T-cell (primary cell): Measurements from ENCODE around the gene APLF. TPM values are rescaled to one million over a fixed set of nuclear protein-coding genes. Genes with fewer than 3 reads are reported as not detected.
"Not testable (repeated sequence)": the region's sequence is repeated elsewhere in the genome, so short reads cannot be mapped to it uniquely, and the experiment has no call there.

Source experiments
- ATAC-seq, 4 experiments: fragments of 200-7000 bp in 3 of 4; fragments of 150-1000 bp in 1 of 4; cut with Tn5 transposase; replicated peaks in 1 of 4; 1 replicate in 3 of 4; 2 replicates in 1 of 4; pipeline ENCODE4 v1.10.0; 2021; ENCODE audit warnings: moderate library complexity in 3 of 4, mild to moderate bottlenecking in 2 of 4, moderate number of reproducible peaks in 1 of 4
- CTCF ChIA-PET, 2 donors: fragments of 300-600 bp; sonication (Branson Sonifier 250); formaldehyde crosslinking; loops; one replicate each; lab custom pipeline; 2022; ENCODE audit warnings: antibody characterized with exemption in 2 of 2; lab: Charles Lee
- POLR2A ChIA-PET, 2 donors: fragments of 300-600 bp; sonication (Branson Sonifier 250); formaldehyde crosslinking; loops; one replicate each; lab custom pipeline; 2022; ENCODE audit warnings: antibody characterized with exemption in 2 of 2; lab: Charles Lee
- DNase-seq, 35 experiments: peaks; one replicate each; pipeline versions ENCODE4 v3.0.0 to v3.0.0-alpha.2; 2013 to 2023
- H3K27ac ChIP-seq: one replicate; pipeline ENCODE4 v1.5.1; 2013; ENCODE audit warnings: low read length
- H3K27me3 ChIP-seq, 2 experiments: replicated peaks in 1 of 2; 1 replicate in 1 of 2; 2 replicates in 1 of 2; pipeline versions ENCODE4 v1.6.1 to v1.7.0; 2013; ENCODE audit warnings: low read length in 1 of 2, mixed read lengths in 1 of 2; ENCODE audit not compliant: control insufficient read depth in 2 of 2, insufficient read depth in 2 of 2; ENCODE audit errors: extremely low read depth in 1 of 2
- H3K36me3 ChIP-seq, 2 donors: 1 replicate in 1 of 2; 2 replicates in 1 of 2; pipeline versions ENCODE4 v1.6.1 to v1.7.0; 2013; ENCODE audit warnings: low read length in 1 of 2; ENCODE audit not compliant: control insufficient read depth in 2 of 2, insufficient read depth in 1 of 2; ENCODE audit errors: extremely low read depth in 1 of 2
- H3K4me1 ChIP-seq, 2 experiments: 1 replicate in 1 of 2; 2 replicates in 1 of 2; pipeline versions ENCODE4 v1.6.1 to v1.7.0; 2013; ENCODE audit warnings: low read length in 2 of 2, mixed read lengths in 1 of 2; ENCODE audit not compliant: insufficient read depth in 2 of 2, control insufficient read depth in 1 of 2; ENCODE audit errors: extremely low read depth in 1 of 2
- H3K4me3 ChIP-seq, 2 donors: 1 replicate in 1 of 2; 2 replicates in 1 of 2; pipeline versions ENCODE4 v1.5.1 to v1.7.0; 2013; ENCODE audit warnings: mild to moderate bottlenecking in 2 of 2, low read length in 1 of 2, moderate library complexity in 1 of 2; ENCODE audit not compliant: control insufficient read depth in 1 of 2; ENCODE audit errors: extremely low read depth in 1 of 2
- H3K9me3 ChIP-seq: 2 replicates; pipeline ENCODE4 v1.7.0; 2013
- H3K27ac Mint-ChIP-seq, 2 donors: one replicate each; pipeline ENCODE4 v1.8.0; 2020 to 2021; ENCODE audit warnings: mild to moderate bottlenecking in 2 of 2, mixed read lengths in 2 of 2
- H3K27me3 Mint-ChIP-seq, 2 donors: one replicate each; pipeline ENCODE4 v1.8.0; 2021 to 2022; ENCODE audit warnings: mixed read lengths in 2 of 2
- H3K36me3 Mint-ChIP-seq: one replicate; pipeline ENCODE4 v1.8.0; 2021; ENCODE audit warnings: mixed read lengths
- H3K4me1 Mint-ChIP-seq, 3 donors: one replicate each; pipeline ENCODE4 v1.8.0; 2020 to 2022; ENCODE audit warnings: mixed read lengths in 3 of 3, mild to moderate bottlenecking in 1 of 3
- H3K4me3 Mint-ChIP-seq, 3 donors: one replicate each; pipeline ENCODE4 v1.8.0; 2020 to 2022; ENCODE audit warnings: mild to moderate bottlenecking in 3 of 3, mixed read lengths in 3 of 3, moderate library complexity in 3 of 3
- H3K9me3 Mint-ChIP-seq, 3 donors: one replicate each; pipeline ENCODE4 v1.8.0; 2020 to 2022; ENCODE audit warnings: mixed read lengths in 3 of 3
- WGBS: methylation state at CpG from one replicate; pipeline ENCODE4 v1.1.5; 2013; ENCODE audit warnings: missing lambda C conversion rate; ENCODE audit not compliant: insufficient coverage; 5-methylcytosine and 5-hydroxymethylcytosine counted together
- total RNA-seq, 35 experiments: library from RNA in 6 of 35; stranded (reverse) in 6 of 35; fragments of 120-200 nt in 1 of 35; gene quantifications; one replicate each; pipeline versions ENCODE4 v1.2.1 to v1.2.4 and lab custom pipeline; 2013 to 2026

APLF gene
- total RNA-seq, 5 donors from 2014 or later (not counting 1 experiment from before 2014, with no cell fraction given) = 4.3 to 6.1 (median 5.1) TPM

DNA sequence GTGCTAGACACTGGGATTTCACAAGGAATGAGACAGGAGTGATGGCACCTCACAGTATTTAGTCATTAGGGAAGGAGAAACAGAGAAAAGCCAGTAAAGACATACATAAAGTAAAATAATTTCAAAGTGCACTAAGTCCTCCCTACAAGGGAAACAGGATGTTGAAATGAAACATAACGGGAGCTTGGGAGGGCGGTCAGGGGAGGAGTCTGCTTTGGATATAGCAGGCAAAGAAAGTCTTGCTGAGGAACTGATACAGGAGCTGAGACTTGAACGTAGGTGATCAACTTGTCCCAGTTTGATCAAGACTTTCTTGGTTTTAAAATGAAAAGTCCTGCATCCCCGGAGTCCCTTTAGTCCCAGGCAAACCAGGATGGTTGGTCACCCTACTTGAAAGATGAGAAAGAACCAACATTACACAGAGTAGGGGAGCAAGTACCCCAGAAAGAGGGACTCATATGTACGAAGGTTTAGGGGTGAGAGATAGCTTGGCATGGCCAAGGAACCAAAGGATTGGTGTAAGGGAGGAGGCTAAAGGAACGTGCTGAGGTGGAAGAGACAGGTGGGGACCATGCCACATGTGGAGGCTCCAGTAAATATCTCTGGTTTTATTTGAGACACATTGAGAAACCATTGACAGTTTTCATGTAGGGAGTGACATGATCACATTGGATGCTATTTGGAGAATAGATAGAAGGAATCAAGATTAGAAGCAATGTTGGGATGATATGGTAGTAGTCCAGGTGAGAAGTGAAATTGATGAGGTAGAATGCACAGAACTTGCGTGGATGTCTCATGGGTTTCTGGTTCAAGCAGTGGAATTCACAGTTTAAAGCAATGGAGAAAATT, 28.7 kb upstream of the APLF start:
- peaks cover 0 to 27% (median 8%) of the 10 kb centered on the region in 3 donors for H3K4me1 Mint-ChIP-seq

DNA sequence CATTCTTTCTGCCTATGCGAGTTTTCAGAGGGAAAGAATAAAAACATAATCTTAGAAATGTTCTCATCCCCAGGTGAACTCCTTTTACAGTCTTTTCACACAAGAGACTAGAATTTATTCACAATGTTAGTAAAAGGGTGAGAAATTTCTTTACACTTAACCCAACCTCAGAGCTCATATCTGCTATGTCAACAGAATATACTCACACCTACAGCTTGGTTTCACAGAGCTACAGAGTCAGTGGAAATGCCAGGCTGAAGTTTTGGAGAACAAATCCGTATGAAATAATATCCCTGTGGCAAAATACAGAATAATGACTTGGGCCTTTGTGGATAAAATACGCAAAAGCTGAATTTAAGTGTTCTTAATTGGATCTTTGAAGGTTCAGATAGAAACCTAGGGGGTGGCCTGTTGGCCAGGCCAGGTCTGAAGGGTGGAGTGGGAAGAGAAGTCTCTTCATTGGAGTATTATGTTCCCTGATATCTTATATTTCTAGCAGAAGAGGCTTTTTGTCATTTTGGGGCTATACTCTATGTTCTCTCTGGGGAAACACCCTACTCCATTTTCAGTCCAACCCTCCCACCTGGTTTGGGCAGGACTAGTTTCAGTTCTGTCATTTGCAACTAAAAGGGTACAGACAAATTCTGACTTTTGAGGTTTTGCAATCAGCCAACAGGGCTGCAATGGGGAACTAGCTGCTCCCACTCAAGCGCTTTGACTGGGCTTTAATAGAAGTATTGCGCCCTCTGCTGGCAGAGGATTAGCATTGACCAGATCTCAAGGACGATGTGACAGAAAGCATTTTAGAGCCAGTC, 26.0 kb upstream of the APLF start:
- Mint-ChIP-seq H3K4me1 (peaks cover 0 to 24% (median 8%) of the 10 kb centered on the region in 3 donors), H3K9me3 (no peaks in the 10 kb centered on the region), H3K27me3 (no peaks in the 10 kb centered on the region), H3K4me3 (no peak overlapping the region), H3K27ac (peak overlapping the region; percentile 71 to 87), H3K36me3 (no peaks in the 10 kb centered on the region)
- H3K27me3 ChIP-seq = no peaks in the 10 kb centered on the region
- H3K27ac ChIP-seq = peak overlapping the region; percentile 67
- DNase-seq (peak; percentile 47 to 95 (median 77)), ATAC-seq (peak; percentile 92 to 97 (median 95))
- no peaks in the 10 kb centered on the region for H3K9me3 ChIP-seq
- POLR2A ChIA-PET = no interaction called here
- H3K4me3 ChIP-seq = no peak overlapping the region
- peaks cover 0 to 12% of the 10 kb centered on the region in 2 experiments for H3K4me1 ChIP-seq
- WGBS = 13% methylated on average over 3 of the region's 6 CpGs
- H3K36me3 ChIP-seq = no peaks in the 10 kb centered on the region
- CTCF ChIA-PET = interaction anchor here (0.6 to 2.9 kb wide), 27 partner anchors 12 to 919 kb away, joined by 3 to 16 read pairs (median 4); no protein-coding TSS in a partner anchor

More for the DNA sequence above, 28.7 kb upstream of the APLF start:
- no peaks in the 10 kb centered on the region for H3K9me3 ChIP-seq
- no peaks in the 10 kb centered on the region for H3K27me3 ChIP-seq
- H3K9me3 Mint-ChIP-seq = no peaks in the 10 kb centered on the region
- DNase-seq = no peak
- ChIA-PET POLR2A (interaction anchor here in 1 of 2 donors (0.6 kb wide), 2 partner anchors 100 to 236 kb away, joined by 3 to 4 read pairs; no protein-coding TSS in a partner anchor), CTCF (interaction anchor here (0.6 to 1.3 kb wide), 5 partner anchors 20 to 867 kb away, joined by 3 to 7 read pairs (median 3); no protein-coding TSS in a partner anchor)
- H3K36me3 ChIP-seq = no peaks in the 10 kb centered on the region
- H3K4me3 ChIP-seq = no peak overlapping the region
- peaks cover 0 to 12% of the 10 kb centered on the region in 2 experiments for H3K4me1 ChIP-seq
- H3K27ac ChIP-seq = no peak overlapping the region
- H3K36me3 Mint-ChIP-seq = no peaks in the 10 kb centered on the region
- H3K4me3 Mint-ChIP-seq = no peak overlapping the region
- no peak overlapping the region for H3K27ac Mint-ChIP-seq
- no peaks in the 10 kb centered on the region for H3K27me3 Mint-ChIP-seq
- WGBS = 76% methylated on average over 4 of the region's 7 CpGs
- no peak for ATAC-seq

DNA sequence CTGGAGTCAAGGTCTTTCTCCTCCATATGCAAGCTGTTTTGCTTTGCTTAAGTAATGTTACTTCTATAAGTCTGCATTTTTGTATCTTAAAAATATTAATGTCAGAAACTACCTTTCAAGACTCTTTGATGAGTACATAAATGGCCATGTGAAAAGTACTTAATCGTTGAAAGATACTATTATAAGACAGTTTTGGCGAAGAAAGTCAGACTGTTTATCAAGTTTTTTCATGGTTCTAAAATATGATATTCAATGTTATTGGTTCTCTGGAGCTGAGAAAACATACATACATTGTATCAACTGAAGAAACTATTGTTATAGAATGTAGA, 25.4 kb upstream of the APLF start:
- H3K4me3 ChIP-seq = no peak overlapping the region
- Mint-ChIP-seq H3K27me3 (no peaks in the 10 kb centered on the region), H3K27ac (no peak overlapping the region)

DNA sequence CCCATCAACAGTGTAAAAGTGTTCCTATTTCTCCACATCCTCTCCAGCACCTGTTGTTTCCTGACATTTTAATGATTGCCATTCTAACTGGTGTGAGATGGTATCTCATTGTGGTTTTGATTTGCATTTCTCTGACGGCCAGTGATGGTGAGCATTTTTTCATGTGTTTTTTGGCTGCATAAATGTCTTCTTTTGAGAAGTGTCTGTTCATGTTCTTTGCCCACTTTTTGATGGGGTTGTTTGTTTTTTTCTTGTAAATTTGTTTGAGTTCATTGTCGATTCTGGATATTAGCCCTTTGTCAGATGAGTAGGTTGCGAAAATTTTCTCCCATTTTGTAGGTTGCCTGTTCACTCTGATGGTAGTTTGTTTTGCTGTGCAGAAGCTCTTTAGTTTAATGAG, 21.0 kb upstream of the APLF start:
- H3K27me3 ChIP-seq, H3K9me3 ChIP-seq, H3K36me3 ChIP-seq, DNase-seq, H3K9me3 Mint-ChIP-seq, POLR2A ChIA-PET, H3K4me3 ChIP-seq, H3K27ac Mint-ChIP-seq, H3K4me3 Mint-ChIP-seq, H3K27ac ChIP-seq, H3K4me1 Mint-ChIP-seq, ATAC-seq, H3K36me3 Mint-ChIP-seq, H3K4me1 ChIP-seq, H3K27me3 Mint-ChIP-seq, CTCF ChIA-PET: not testable (repeated sequence)
- WGBS = no CpG with 5 or more reads among the region's 3 CpGs

More for the DNA sequence above, 25.4 kb upstream of the APLF start:
- H3K36me3 Mint-ChIP-seq = no peaks in the 10 kb centered on the region
- no peak for DNase-seq
- Histone ChIP-seq H3K4me1 (peaks cover 0 to 12% of the 10 kb centered on the region in 2 experiments), H3K36me3 (no peaks in the 10 kb centered on the region), H3K9me3 (no peaks in the 10 kb centered on the region), H3K27ac (no peak overlapping the region), H3K27me3 (no peaks in the 10 kb centered on the region)
- ATAC-seq = no peak
- ChIA-PET CTCF (interaction anchor here (0.6 to 2.9 kb wide), 15 partner anchors 11 to 484 kb away, joined by 3 to 16 read pairs (median 5); no protein-coding TSS in a partner anchor), POLR2A (no interaction called here)
- H3K4me3 Mint-ChIP-seq = no peak overlapping the region
- no peaks in the 10 kb centered on the region for H3K9me3 Mint-ChIP-seq
- peaks cover 0 to 24% (median 8%) of the 10 kb centered on the region in 3 donors for H3K4me1 Mint-ChIP-seq
- no CpG with 5 or more reads among the region's 2 CpGs for WGBS

DNA sequence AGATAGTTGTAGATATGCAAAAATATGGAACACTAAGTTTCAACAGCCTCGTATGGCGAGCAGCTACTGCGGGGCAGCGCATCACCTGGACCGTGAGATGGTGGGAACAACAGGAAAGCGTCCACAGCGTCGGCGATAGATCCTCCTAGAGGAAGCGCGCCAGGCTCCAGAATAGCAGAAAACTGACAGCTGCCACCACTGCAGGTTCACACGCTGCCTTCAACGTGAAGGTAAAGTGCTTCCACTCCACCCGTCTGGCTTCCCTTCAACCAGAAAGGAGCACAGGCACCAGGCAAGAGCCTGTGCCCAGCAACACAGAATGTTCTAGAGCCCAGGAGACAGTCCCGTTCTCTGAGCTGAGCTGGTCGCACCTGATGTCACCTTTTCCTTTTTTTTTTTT, 20.3 kb upstream of the APLF start:
- Mint-ChIP-seq H3K4me1 (peaks cover 1 to 2% (median 2%) of the 10 kb centered on the region in 3 donors), H3K36me3 (no peaks in the 10 kb centered on the region), H3K27me3 (no peaks in the 10 kb centered on the region), H3K27ac (no peak overlapping the region), H3K4me3 (no peak overlapping the region), H3K9me3 (peaks cover 0 to 5% (median 0%) of the 10 kb centered on the region in 3 donors)
- Histone ChIP-seq H3K9me3 (no peaks in the 10 kb centered on the region), H3K27me3 (no peaks in the 10 kb centered on the region), H3K27ac (no peak overlapping the region), H3K4me1 (peaks cover 0 to 2% of the 10 kb centered on the region in 2 experiments), H3K4me3 (no peak overlapping the region), H3K36me3 (no peaks in the 10 kb centered on the region)
- CTCF ChIA-PET = interaction anchor here in 1 of 2 donors (0.5 kb wide), 1 partner anchor 185 kb away, joined by 3 read pairs; no protein-coding TSS in a partner anchor
- DNase-seq (no peak), ATAC-seq (no peak)
- POLR2A ChIA-PET = no interaction called here
- WGBS = 96% methylated on average over 15 of the region's 16 CpGs
